Adrenal gland (tissue), 5 donors: ENCODE data around the gene CALCOCO2.

Experiments
- CTCF ChIP-seq, 6 experiments: fragments of 450-650 bp in 4 of 6; fragments of 200-600 bp in 2 of 6; sonication (generic) in 1 of 6; IDR thresholded peaks; 1 replicate in 5 of 6; 2 replicates in 1 of 6; pipeline versions ENCODE4 v1.5.1 to v1.8.0; 2016 to 2021; ENCODE audit warnings: antibody characterized with exemption in 6 of 6, mild to moderate bottlenecking in 2 of 6, moderate library complexity in 1 of 6
- POLR2A ChIP-seq, 2 donors: fragments of 450-650 bp; IDR thresholded peaks; one replicate each; pipeline ENCODE4 v1.6.1; 2017; ENCODE audit warnings: antibody characterized with exemption in 2 of 2, mild to moderate bottlenecking in 2 of 2, moderate library complexity in 1 of 2
- donor health status: DM: no; HTN: no; CAD: no.

DNA sequence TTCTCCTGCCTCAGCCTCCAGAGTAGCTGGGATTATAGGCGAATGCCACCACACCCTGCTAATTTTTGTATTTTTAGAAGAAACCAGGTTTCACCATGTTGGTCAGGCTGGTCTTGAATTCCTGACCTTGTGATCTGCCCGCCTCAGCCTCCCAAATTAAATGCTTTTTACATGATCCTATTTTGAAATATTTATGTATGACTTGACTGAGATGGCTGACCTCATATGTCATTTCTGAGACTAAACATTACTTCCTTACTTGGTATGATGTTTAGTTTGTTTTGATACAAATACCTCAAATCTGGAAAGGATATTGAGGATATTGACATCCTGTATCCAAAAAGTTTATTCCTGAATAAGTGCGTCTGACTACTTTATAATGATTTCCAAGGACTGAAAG is 11.9 kb downstream of the CALCOCO2 start:
- TF ChIP-seq CTCF (IDR thresholded peaks at IDR 0.05) (no peak), POLR2A (IDR thresholded peaks at IDR 0.05) (no peak)
